ENCODE measurements around the gene CBY3. TPM values are rescaled to one million over a fixed set of nuclear protein-coding genes. Genes with fewer than 3 reads are reported as not detected.

CBY3 gene
- polyA plus RNA-seq, 1 of the 3 experiments (the other 2 are of a cell fraction): not detected

GRCh38 chr5:179679014-179679674 is 1.7 kb downstream of the CBY3 start:
- H3K9me3 ChIP-seq: no peaks in the 10 kb centered on the region
- H3K9ac ChIP-seq: peak overlapping the region; percentile 43; the same call in 1 of the 2 replicates
- peak overlapping the region in 1 of 2 experiments; percentile 72; a peak in 3 of 4 replicates for H3K27ac ChIP-seq (ENCODE audit: low read depth in 2 of 2, low read length in 1 of 2)
- peaks cover 3% of the 10 kb centered on the region for H3F3A ChIP-seq (replicated peaks; ENCODE audit: insufficient read depth)
- 59% methylated on average over 41 of the region's 41 CpGs for WGBS (ENCODE audit: low lambda C conversion rate)
- peak overlapping the region; percentile 99 for H3K4me2 ChIP-seq
- H4K20me1 ChIP-seq (ENCODE audit: insufficient read depth): no peaks in the 10 kb centered on the region
- peaks cover 8 to 11% of the 10 kb centered on the region in 2 experiments; a peak in 2 of 4 replicates for H3K4me1 ChIP-seq (ENCODE audit: control insufficient read depth in 1 of 2, insufficient read depth in 2 of 2, low read depth in 1 of 2, low read length in 1 of 2)
- no peaks in the 10 kb centered on the region for H3K9me2 ChIP-seq
- DNase-seq: peak; percentile 66
- CTCF ChIA-PET: interaction anchor here (1.1 to 2.3 kb wide), 5 partner anchors 11 to 123 kb away, joined by 3 to 12 read pairs (median 3); partner anchors contain the start of gene HNRNPH1
- H2AFZ ChIP-seq (ENCODE audit: low read depth): peak overlapping the region; percentile 96
- POLR2A ChIA-PET: interaction anchor here (0.6 to 1.4 kb wide), 2 partner anchors 46 to 55 kb away, joined by 3 to 6 read pairs; partner anchors contain the start of gene HNRNPH1
- H3K79me2 ChIP-seq (ENCODE audit: insufficient read depth): peaks cover 22% of the 10 kb centered on the region
- H3K27me3 ChIP-seq (ENCODE audit: insufficient read depth): no peaks in the 10 kb centered on the region
- 0 out of 2 replicates have a peak, but pooled peaks have one; percentile 16 for TF ChIP-seq FOXJ3 (CRISPR knock-in tag; IDR thresholded peaks at IDR 0.05)
- TF ChIP-seq TEAD4 (IDR thresholded peaks at IDR 0.05; ENCODE audit: borderline replicate concordance, insufficient read depth): no peak
- TF ChIP-seq, protein P1, sequence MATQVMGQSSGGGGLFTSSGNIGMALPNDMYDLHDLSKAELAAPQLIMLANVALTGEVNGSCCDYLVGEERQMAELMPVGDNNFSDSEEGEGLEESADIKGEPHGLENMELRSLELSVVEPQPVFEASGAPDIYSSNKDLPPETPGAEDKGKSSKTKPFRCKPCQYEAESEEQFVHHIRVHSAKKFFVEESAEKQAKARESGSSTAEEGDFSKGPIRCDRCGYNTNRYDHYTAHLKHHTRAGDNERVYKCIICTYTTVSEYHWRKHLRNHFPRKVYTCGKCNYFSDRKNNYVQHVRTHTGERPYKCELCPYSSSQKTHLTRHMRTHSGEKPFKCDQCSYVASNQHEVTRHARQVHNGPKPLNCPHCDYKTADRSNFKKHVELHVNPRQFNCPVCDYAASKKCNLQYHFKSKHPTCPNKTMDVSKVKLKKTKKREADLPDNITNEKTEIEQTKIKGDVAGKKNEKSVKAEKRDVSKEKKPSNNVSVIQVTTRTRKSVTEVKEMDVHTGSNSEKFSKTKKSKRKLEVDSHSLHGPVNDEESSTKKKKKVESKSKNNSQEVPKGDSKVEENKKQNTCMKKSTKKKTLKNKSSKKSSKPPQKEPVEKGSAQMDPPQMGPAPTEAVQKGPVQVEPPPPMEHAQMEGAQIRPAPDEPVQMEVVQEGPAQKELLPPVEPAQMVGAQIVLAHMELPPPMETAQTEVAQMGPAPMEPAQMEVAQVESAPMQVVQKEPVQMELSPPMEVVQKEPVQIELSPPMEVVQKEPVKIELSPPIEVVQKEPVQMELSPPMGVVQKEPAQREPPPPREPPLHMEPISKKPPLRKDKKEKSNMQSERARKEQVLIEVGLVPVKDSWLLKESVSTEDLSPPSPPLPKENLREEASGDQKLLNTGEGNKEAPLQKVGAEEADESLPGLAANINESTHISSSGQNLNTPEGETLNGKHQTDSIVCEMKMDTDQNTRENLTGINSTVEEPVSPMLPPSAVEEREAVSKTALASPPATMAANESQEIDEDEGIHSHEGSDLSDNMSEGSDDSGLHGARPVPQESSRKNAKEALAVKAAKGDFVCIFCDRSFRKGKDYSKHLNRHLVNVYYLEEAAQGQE (IDR thresholded peaks at IDR 0.05; ENCODE audit: low read depth, low read length): no peak
- TF ChIP-seq, protein P2, sequence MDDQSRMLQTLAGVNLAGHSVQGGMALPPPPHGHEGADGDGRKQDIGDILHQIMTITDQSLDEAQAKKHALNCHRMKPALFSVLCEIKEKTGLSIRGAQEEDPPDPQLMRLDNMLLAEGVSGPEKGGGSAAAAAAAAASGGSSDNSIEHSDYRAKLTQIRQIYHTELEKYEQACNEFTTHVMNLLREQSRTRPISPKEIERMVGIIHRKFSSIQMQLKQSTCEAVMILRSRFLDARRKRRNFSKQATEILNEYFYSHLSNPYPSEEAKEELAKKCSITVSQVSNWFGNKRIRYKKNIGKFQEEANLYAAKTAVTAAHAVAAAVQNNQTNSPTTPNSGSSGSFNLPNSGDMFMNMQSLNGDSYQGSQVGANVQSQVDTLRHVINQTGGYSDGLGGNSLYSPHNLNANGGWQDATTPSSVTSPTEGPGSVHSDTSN (IDR thresholded peaks at IDR 0.05): no peak
- TF ChIP-seq, protein P3, sequence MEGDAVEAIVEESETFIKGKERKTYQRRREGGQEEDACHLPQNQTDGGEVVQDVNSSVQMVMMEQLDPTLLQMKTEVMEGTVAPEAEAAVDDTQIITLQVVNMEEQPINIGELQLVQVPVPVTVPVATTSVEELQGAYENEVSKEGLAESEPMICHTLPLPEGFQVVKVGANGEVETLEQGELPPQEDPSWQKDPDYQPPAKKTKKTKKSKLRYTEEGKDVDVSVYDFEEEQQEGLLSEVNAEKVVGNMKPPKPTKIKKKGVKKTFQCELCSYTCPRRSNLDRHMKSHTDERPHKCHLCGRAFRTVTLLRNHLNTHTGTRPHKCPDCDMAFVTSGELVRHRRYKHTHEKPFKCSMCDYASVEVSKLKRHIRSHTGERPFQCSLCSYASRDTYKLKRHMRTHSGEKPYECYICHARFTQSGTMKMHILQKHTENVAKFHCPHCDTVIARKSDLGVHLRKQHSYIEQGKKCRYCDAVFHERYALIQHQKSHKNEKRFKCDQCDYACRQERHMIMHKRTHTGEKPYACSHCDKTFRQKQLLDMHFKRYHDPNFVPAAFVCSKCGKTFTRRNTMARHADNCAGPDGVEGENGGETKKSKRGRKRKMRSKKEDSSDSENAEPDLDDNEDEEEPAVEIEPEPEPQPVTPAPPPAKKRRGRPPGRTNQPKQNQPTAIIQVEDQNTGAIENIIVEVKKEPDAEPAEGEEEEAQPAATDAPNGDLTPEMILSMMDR (IDR thresholded peaks at IDR 0.05): peak; percentile 28
- TF ChIP-seq NRF1 (IDR thresholded peaks at IDR 0.05; ENCODE audit: low read depth, low read length): no peak
- H3K4me3 ChIP-seq (ENCODE audit: low read depth in 2 of 2, low read length in 1 of 2): peak overlapping the region; percentile 68 to 99
- H3K36me3 ChIP-seq (replicated peaks in 1 of 2; ENCODE audit: control insufficient read depth in 1 of 2, insufficient read depth in 2 of 2, low read length in 1 of 2): no peaks in the 10 kb centered on the region
